ENCODE data around the gene HDAC1. TPM values are rescaled to one million over a fixed set of nuclear protein-coding genes. Genes with fewer than 3 reads are reported as not detected.
"Not testable (repeated sequence)": the region's sequence is repeated elsewhere in the genome, so short reads cannot be mapped to it uniquely, and the experiment has no call there.

HDAC1 gene
- total RNA-seq, 1 donor from 2014 or later: 37.6 TPM

- H3K27me3 ChIP-seq (ENCODE audit: control insufficient read depth in 3 of 3, insufficient read depth in 3 of 3, low read length in 3 of 3); H3K27ac ChIP-seq (ENCODE audit: low read depth, low read length); H3K9ac ChIP-seq (ENCODE audit: low read depth in 1 of 3, low read length in 3 of 3); H3K9me3 ChIP-seq (ENCODE audit: control insufficient read depth in 3 of 3, low read length in 3 of 3); H3K4me3 ChIP-seq (ENCODE audit: low read length in 3 of 3); H3K36me3 ChIP-seq (ENCODE audit: control insufficient read depth in 3 of 3, insufficient read depth in 3 of 3, low read length in 3 of 3): not testable (repeated sequence)
- peaks cover 24 to 27% (median 24%) of the 10 kb centered on the region in 3 donors for H3K4me1 ChIP-seq (ENCODE audit: control insufficient read depth in 3 of 3, insufficient read depth in 3 of 3, low read length in 3 of 3)
Observed at GRCh38 chr1:32355778-32356177, 63.9 kb downstream of the HDAC1 start.

GRCh38 chr1:32356478-32356877 lies 64.6 kb downstream of the HDAC1 start:
- no peaks in the 10 kb centered on the region for H3K27me3 ChIP-seq (ENCODE audit: control insufficient read depth in 3 of 3, insufficient read depth in 3 of 3, low read length in 3 of 3)
- no peak overlapping the region for H3K4me3 ChIP-seq (ENCODE audit: low read length in 3 of 3)
- peaks cover 4 to 6% (median 6%) of the 10 kb centered on the region in 3 donors for H3K36me3 ChIP-seq (ENCODE audit: control insufficient read depth in 3 of 3, insufficient read depth in 3 of 3, low read length in 3 of 3)
- no peaks in the 10 kb centered on the region for H3K9me3 ChIP-seq (ENCODE audit: control insufficient read depth in 3 of 3, low read length in 3 of 3)
- H3K27ac ChIP-seq (ENCODE audit: low read depth, low read length): no peak overlapping the region
- H3K9ac ChIP-seq (ENCODE audit: low read depth in 1 of 3, low read length in 3 of 3): no peak overlapping the region
- peaks cover 24 to 31% (median 24%) of the 10 kb centered on the region in 3 donors for H3K4me1 ChIP-seq (ENCODE audit: control insufficient read depth in 3 of 3, insufficient read depth in 3 of 3, low read length in 3 of 3)

- H3K27me3 ChIP-seq (ENCODE audit: control insufficient read depth in 3 of 3, insufficient read depth in 3 of 3, low read length in 3 of 3): no peaks in the 10 kb centered on the region
- H3K4me1 ChIP-seq (ENCODE audit: control insufficient read depth in 3 of 3, insufficient read depth in 3 of 3, low read length in 3 of 3): peaks cover 23 to 30% (median 26%) of the 10 kb centered on the region in 3 donors
- peaks cover 4 to 6% (median 6%) of the 10 kb centered on the region in 3 donors for H3K36me3 ChIP-seq (ENCODE audit: control insufficient read depth in 3 of 3, insufficient read depth in 3 of 3, low read length in 3 of 3)
- no peaks in the 10 kb centered on the region for H3K9me3 ChIP-seq (ENCODE audit: control insufficient read depth in 3 of 3, low read length in 3 of 3)
- no peak overlapping the region for H3K9ac ChIP-seq (ENCODE audit: low read depth in 1 of 3, low read length in 3 of 3)
- H3K4me3 ChIP-seq (ENCODE audit: low read length in 3 of 3): no peak overlapping the region
- H3K27ac ChIP-seq (ENCODE audit: low read depth, low read length): no peak overlapping the region
Observed at GRCh38 chr1:32357614-32358013, 65.7 kb downstream of the HDAC1 start.

- peaks cover 4 to 12% (median 11%) of the 10 kb centered on the region in 3 donors for H3K36me3 ChIP-seq (ENCODE audit: control insufficient read depth in 3 of 3, insufficient read depth in 3 of 3, low read length in 3 of 3)
- peaks cover 16 to 26% (median 17%) of the 10 kb centered on the region in 3 donors for H3K4me1 ChIP-seq (ENCODE audit: control insufficient read depth in 3 of 3, insufficient read depth in 3 of 3, low read length in 3 of 3)
- H3K27me3 ChIP-seq (ENCODE audit: control insufficient read depth in 3 of 3, insufficient read depth in 3 of 3, low read length in 3 of 3): no peaks in the 10 kb centered on the region
- no peak overlapping the region for H3K9ac ChIP-seq (ENCODE audit: low read depth in 1 of 3, low read length in 3 of 3)
- no peak overlapping the region for H3K4me3 ChIP-seq (ENCODE audit: low read length in 3 of 3)
- no peak overlapping the region for H3K27ac ChIP-seq (ENCODE audit: low read depth, low read length)
- no peaks in the 10 kb centered on the region for H3K9me3 ChIP-seq (ENCODE audit: control insufficient read depth in 3 of 3, low read length in 3 of 3)
Observed at GRCh38 chr1:32358435-32358834, 66.6 kb downstream of the HDAC1 start.

- H3K9me3 ChIP-seq (ENCODE audit: control insufficient read depth in 3 of 3, low read length in 3 of 3): no peaks in the 10 kb centered on the region
- H3K27me3 ChIP-seq (ENCODE audit: control insufficient read depth in 3 of 3, insufficient read depth in 3 of 3, low read length in 3 of 3): no peaks in the 10 kb centered on the region
- H3K4me3 ChIP-seq (ENCODE audit: low read length in 3 of 3): peak overlapping the region in 1 of 3 donors; percentile 13
- H3K9ac ChIP-seq (ENCODE audit: low read depth in 1 of 3, low read length in 3 of 3): no peak overlapping the region
- H3K27ac ChIP-seq (ENCODE audit: low read depth, low read length): no peak overlapping the region
- H3K4me1 ChIP-seq (ENCODE audit: control insufficient read depth in 3 of 3, insufficient read depth in 3 of 3, low read length in 3 of 3): peaks cover 9 to 19% (median 10%) of the 10 kb centered on the region in 3 donors
- H3K36me3 ChIP-seq (ENCODE audit: control insufficient read depth in 3 of 3, insufficient read depth in 3 of 3, low read length in 3 of 3): peaks cover 16 to 26% (median 26%) of the 10 kb centered on the region in 3 donors
Observed at GRCh38 chr1:32361308-32361673, 69.4 kb downstream of the HDAC1 start.

GRCh38 chr1:32361674-32362473 lies 70.0 kb downstream of the HDAC1 start:
- no peak overlapping the region for H3K27ac ChIP-seq (ENCODE audit: low read depth, low read length)

GRCh38 chr1:32362474-32363313 lies 70.8 kb downstream of the HDAC1 start, which contains the start of the genes FAM229A and TSSK3:
TSS of gene FAM229A (minus strand) at chr1:32362485. CDS start at chr1:32362091, 394 bp downstream.
TSS of gene TSSK3 (plus strand) at chr1:32362539. CDS start at chr1:32362702, 163 bp downstream.
- Histone ChIP-seq H3K27me3 (ENCODE audit: control insufficient read depth in 3 of 3, insufficient read depth in 3 of 3, low read length in 3 of 3) (no peaks in the 10 kb centered on the region), H3K4me3 (ENCODE audit: low read length in 3 of 3) (peak within 1 kb of the TSS in 2 of 3 donors; percentile 43 to 60), H3K9me3 (ENCODE audit: control insufficient read depth in 3 of 3, low read length in 3 of 3) (no peaks in the 10 kb centered on the region), H3K36me3 (ENCODE audit: control insufficient read depth in 3 of 3, insufficient read depth in 3 of 3, low read length in 3 of 3) (peaks cover 29 to 40% (median 40%) of the 10 kb centered on the region in 3 donors), H3K4me1 (ENCODE audit: control insufficient read depth in 3 of 3, insufficient read depth in 3 of 3, low read length in 3 of 3) (peaks cover 9 to 19% (median 10%) of the 10 kb centered on the region in 3 donors), H3K27ac (ENCODE audit: low read depth, low read length) (no peak within 1 kb of the TSS), H3K9ac (ENCODE audit: low read depth in 1 of 3, low read length in 3 of 3) (peak within 1 kb of the TSS in 2 of 3 donors; percentile 6 to 72)

More at GRCh38 chr1:32361674-32362473, 70.0 kb downstream of the HDAC1 start:
- Histone ChIP-seq H3K9ac (ENCODE audit: low read depth in 1 of 3, low read length in 3 of 3) (peak overlapping the region in 2 of 3 donors; percentile 6 to 72), H3K36me3 (ENCODE audit: control insufficient read depth in 3 of 3, insufficient read depth in 3 of 3, low read length in 3 of 3) (peaks cover 21 to 32% (median 32%) of the 10 kb centered on the region in 3 donors), H3K4me1 (ENCODE audit: control insufficient read depth in 3 of 3, insufficient read depth in 3 of 3, low read length in 3 of 3) (peaks cover 9 to 19% (median 10%) of the 10 kb centered on the region in 3 donors), H3K9me3 (ENCODE audit: control insufficient read depth in 3 of 3, low read length in 3 of 3) (no peaks in the 10 kb centered on the region), H3K4me3 (ENCODE audit: low read length in 3 of 3) (peak overlapping the region in 2 of 3 donors; percentile 43 to 60), H3K27me3 (ENCODE audit: control insufficient read depth in 3 of 3, insufficient read depth in 3 of 3, low read length in 3 of 3) (no peaks in the 10 kb centered on the region)

- H3K4me3 ChIP-seq (ENCODE audit: low read length in 3 of 3): no peak overlapping the region
- no peak overlapping the region for H3K27ac ChIP-seq (ENCODE audit: low read depth, low read length)
- H3K27me3 ChIP-seq (ENCODE audit: control insufficient read depth in 3 of 3, insufficient read depth in 3 of 3, low read length in 3 of 3): no peaks in the 10 kb centered on the region
- H3K9me3 ChIP-seq (ENCODE audit: control insufficient read depth in 3 of 3, low read length in 3 of 3): no peaks in the 10 kb centered on the region
- H3K9ac ChIP-seq (ENCODE audit: low read depth in 1 of 3, low read length in 3 of 3): no peak overlapping the region
- peaks cover 9 to 19% (median 10%) of the 10 kb centered on the region in 3 donors for H3K4me1 ChIP-seq (ENCODE audit: control insufficient read depth in 3 of 3, insufficient read depth in 3 of 3, low read length in 3 of 3)
- peaks cover 37 to 50% (median 49%) of the 10 kb centered on the region in 3 donors for H3K36me3 ChIP-seq (ENCODE audit: control insufficient read depth in 3 of 3, insufficient read depth in 3 of 3, low read length in 3 of 3)
Observed at GRCh38 chr1:32363713-32364112, 71.8 kb downstream of the HDAC1 start.

GRCh38 chr1:32364836-32365235 lies 73.0 kb downstream of the HDAC1 start:
- H3K27me3 ChIP-seq (ENCODE audit: control insufficient read depth in 3 of 3, insufficient read depth in 3 of 3, low read length in 3 of 3): no peaks in the 10 kb centered on the region
- H3K36me3 ChIP-seq (ENCODE audit: control insufficient read depth in 3 of 3, insufficient read depth in 3 of 3, low read length in 3 of 3): peaks cover 41 to 56% (median 53%) of the 10 kb centered on the region in 3 donors
- H3K4me3 ChIP-seq (ENCODE audit: low read length in 3 of 3): no peak overlapping the region
- peaks cover 9 to 19% (median 10%) of the 10 kb centered on the region in 3 donors for H3K4me1 ChIP-seq (ENCODE audit: control insufficient read depth in 3 of 3, insufficient read depth in 3 of 3, low read length in 3 of 3)
- no peaks in the 10 kb centered on the region for H3K9me3 ChIP-seq (ENCODE audit: control insufficient read depth in 3 of 3, low read length in 3 of 3)
- no peak overlapping the region for H3K9ac ChIP-seq (ENCODE audit: low read depth in 1 of 3, low read length in 3 of 3)
- H3K27ac ChIP-seq (ENCODE audit: low read depth, low read length): no peak overlapping the region
